ENCODE data around the gene PGAM1. TPM values are rescaled to one million over a fixed set of nuclear protein-coding genes. Genes with fewer than 3 reads are reported as not detected.
"Not testable (repeated sequence)": the region's sequence is repeated elsewhere in the genome, so short reads cannot be mapped to it uniquely, and the experiment has no call there.

Gene PGAM1
- total RNA-seq, 1 experiment from 2014 or later = 497 TPM

DNA sequence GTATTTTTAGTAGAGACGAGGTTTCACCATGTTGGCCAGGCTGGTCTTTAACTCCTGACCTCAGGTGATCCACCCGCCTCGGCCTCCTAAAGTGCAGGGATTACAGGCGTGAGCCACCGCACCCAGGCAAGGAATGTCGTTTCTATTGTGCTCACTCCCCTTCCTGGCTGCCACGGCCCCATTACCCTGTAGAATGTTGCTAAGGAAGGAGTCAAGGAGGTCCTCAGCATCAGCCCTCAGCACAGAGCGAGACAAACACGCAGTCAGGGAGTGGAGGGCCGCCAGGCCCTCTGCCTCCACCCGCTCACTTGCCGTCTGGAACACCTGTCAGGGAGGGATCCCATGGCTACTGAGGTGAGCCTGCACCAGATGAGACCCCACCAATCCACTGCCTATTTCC is 42.8 kb downstream of the PGAM1 start:
- ATAC-seq; H3K4me2 ChIP-seq (ENCODE audit: low read length); H3K79me2 ChIP-seq (ENCODE audit: insufficient read depth, low read length); POLR2A ChIA-PET; H3K9me2 ChIP-seq (ENCODE audit: insufficient read depth); H3K27ac ChIP-seq (ENCODE audit: low read depth, low read length); H3K9ac ChIP-seq (ENCODE audit: low read length); RAD21 ChIA-PET (ENCODE audit: low non-redundant PET in 1 of 2, low total read pairs in 2 of 2, uncharacterized antibody in 2 of 2, unreplicated experiment in 2 of 2); H2AFZ ChIP-seq (ENCODE audit: low read depth, low read length, poor library complexity, severe bottlenecking); DNase-seq (ENCODE audit: low read depth, low spot score); H4K20me1 ChIP-seq (ENCODE audit: insufficient read depth); H3K9me3 ChIP-seq (ENCODE audit: control insufficient read depth in 1 of 2, insufficient read depth in 1 of 2, low read depth in 1 of 2, low read length in 2 of 2); BruUV-seq (replicated peaks); H3K27me3 ChIP-seq (ENCODE audit: insufficient read depth, low read length); H3K4me3 ChIP-seq (replicated peaks in 1 of 2; ENCODE audit: low read depth in 1 of 2, low read length in 2 of 2); intact Hi-C loops (cut with micrococcal nuclease): not testable (repeated sequence)
- Histone ChIP-seq H3K4me1 (ENCODE audit: control insufficient read depth in 1 of 2, insufficient read depth in 2 of 2, low read length in 2 of 2) (peaks cover 19 to 36% of the 10 kb centered on the region in 2 experiments), H3K36me3 (ENCODE audit: control insufficient read depth in 1 of 2, insufficient read depth in 2 of 2, low read length in 2 of 2) (peaks cover 51 to 58% of the 10 kb centered on the region in 2 experiments)
- CTCF ChIA-PET = interaction anchor here (1.0 kb wide), 1 partner anchor 401 kb away, joined by 3 read pairs; no protein-coding TSS in a partner anchor

- peaks cover 3% of the 10 kb centered on the region; the same call in 1 of the 2 replicates for H4K20me1 ChIP-seq (ENCODE audit: insufficient read depth)
- RAD21 ChIA-PET (ENCODE audit: low non-redundant PET in 1 of 2, low total read pairs in 2 of 2, uncharacterized antibody in 2 of 2, unreplicated experiment in 2 of 2) = no interaction called here
- peaks cover 64 to 71% of the 10 kb centered on the region in 2 experiments for H3K36me3 ChIP-seq (ENCODE audit: control insufficient read depth in 1 of 2, insufficient read depth in 2 of 2, low read length in 2 of 2)
- H3K4me2 ChIP-seq (ENCODE audit: low read length) = no peak overlapping the region
- H3K9me3 ChIP-seq (ENCODE audit: control insufficient read depth in 1 of 2, insufficient read depth in 1 of 2, low read depth in 1 of 2, low read length in 2 of 2) = no peaks in the 10 kb centered on the region
- no TSS peak for BruUV-seq (replicated peaks)
- H3K27me3 ChIP-seq (ENCODE audit: insufficient read depth, low read length) = no peaks in the 10 kb centered on the region
- ATAC-seq (no peak), DNase-seq (ENCODE audit: low read depth, low spot score) (no peak)
- H3K9me2 ChIP-seq (ENCODE audit: insufficient read depth) = no peaks in the 10 kb centered on the region
- intact Hi-C loops (cut with micrococcal nuclease) = no loop called here
- CTCF ChIA-PET = interaction anchor here (1.6 kb wide), 1 partner anchor 11 kb away, joined by 4 read pairs; no protein-coding TSS in a partner anchor
- no peaks in the 10 kb centered on the region; the same call in 1 of the 2 replicates for H3K79me2 ChIP-seq (ENCODE audit: insufficient read depth, low read length)
- no peak overlapping the region for H3K4me3 ChIP-seq (replicated peaks in 1 of 2; ENCODE audit: low read depth in 1 of 2, low read length in 2 of 2)
- no peak overlapping the region for H2AFZ ChIP-seq (ENCODE audit: low read depth, low read length, poor library complexity, severe bottlenecking)
- no peaks in the 10 kb centered on the region; a peak in 1 of 4 replicates for H3K4me1 ChIP-seq (ENCODE audit: control insufficient read depth in 1 of 2, insufficient read depth in 2 of 2, low read length in 2 of 2)
- H3K27ac ChIP-seq (ENCODE audit: low read depth, low read length) = no peak overlapping the region
- POLR2A ChIA-PET = no interaction called here
- H3K9ac ChIP-seq (ENCODE audit: low read length) = no peak overlapping the region
- TF ChIP-seq ZFX (IDR thresholded peaks at IDR 0.05) = no peak
Observed at GRCh38 chr10:97474918-97475317, 48.9 kb downstream of the PGAM1 start.

- Histone ChIP-seq H3K9me3 (ENCODE audit: control insufficient read depth in 1 of 2, insufficient read depth in 1 of 2, low read depth in 1 of 2, low read length in 2 of 2) (no peaks in the 10 kb centered on the region), H3K4me2 (ENCODE audit: low read length) (no peak overlapping the region), H3K27me3 (ENCODE audit: insufficient read depth, low read length) (no peaks in the 10 kb centered on the region), H3K4me1 (ENCODE audit: control insufficient read depth in 1 of 2, insufficient read depth in 2 of 2, low read length in 2 of 2) (no peaks in the 10 kb centered on the region; a peak in 1 of 4 replicates), H3K27ac (ENCODE audit: low read depth, low read length) (no peak overlapping the region), H3K4me3 (replicated peaks in 1 of 2; ENCODE audit: low read depth in 1 of 2, low read length in 2 of 2) (no peak overlapping the region), H3K9me2 (ENCODE audit: insufficient read depth) (no peaks in the 10 kb centered on the region), H3K9ac (ENCODE audit: low read length) (no peak overlapping the region), H2AFZ (ENCODE audit: low read depth, low read length, poor library complexity, severe bottlenecking) (no peak overlapping the region), H3K36me3 (ENCODE audit: control insufficient read depth in 1 of 2, insufficient read depth in 2 of 2, low read length in 2 of 2) (peaks cover 71 to 72% of the 10 kb centered on the region in 2 experiments), H3K79me2 (ENCODE audit: insufficient read depth, low read length) (peaks cover 8% of the 10 kb centered on the region; the same call in 1 of the 2 replicates), H4K20me1 (ENCODE audit: insufficient read depth) (peaks cover 3% of the 10 kb centered on the region; the same call in 1 of the 2 replicates)
- no TSS peak for BruUV-seq (replicated peaks)
- POLR2A ChIA-PET = no interaction called here
- CTCF ChIA-PET = no interaction called here
- no peak for ATAC-seq
- RAD21 ChIA-PET (ENCODE audit: low non-redundant PET in 1 of 2, low total read pairs in 2 of 2, uncharacterized antibody in 2 of 2, unreplicated experiment in 2 of 2) = no interaction called here
- no peak for DNase-seq (ENCODE audit: low read depth, low spot score)
- intact Hi-C loops (cut with micrococcal nuclease) = no loop called here
- TF ChIP-seq RAD21 (IDR thresholded peaks at IDR 0.05; ENCODE audit: low read depth) = no peak
- TF ChIP-seq SP1 (IDR thresholded peaks at IDR 0.05; ENCODE audit: low read depth) = no peak
Observed at GRCh38 chr10:97475936-97476594, 50.1 kb downstream of the PGAM1 start.

DNA sequence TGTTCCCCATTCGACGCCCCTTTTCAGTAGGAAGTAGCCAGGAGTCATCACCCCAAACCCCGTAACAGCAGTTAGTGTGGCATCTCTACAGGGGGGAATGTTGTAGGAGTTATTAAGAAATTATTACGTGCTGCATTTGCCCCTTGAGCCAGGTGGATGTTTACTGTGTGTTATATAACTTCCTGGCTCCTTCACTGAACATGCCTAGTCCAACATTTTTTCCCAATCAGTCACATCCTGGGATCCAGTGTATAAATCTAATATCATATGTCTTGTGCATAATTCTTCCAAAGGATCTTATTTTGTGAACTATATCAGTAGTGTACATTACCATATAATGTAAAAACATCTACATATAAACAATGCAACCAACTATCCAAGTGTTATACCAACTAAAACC is 53.4 kb downstream of the PGAM1 start:
- H3K9ac ChIP-seq (ENCODE audit: low read length); POLR2A ChIA-PET: not testable (repeated sequence)

More for the DNA sequence above, 53.4 kb downstream of the PGAM1 start:
- H4K20me1 ChIP-seq (ENCODE audit: insufficient read depth); H3K4me1 ChIP-seq (ENCODE audit: control insufficient read depth in 1 of 2, insufficient read depth in 2 of 2, low read length in 2 of 2); DNase-seq (ENCODE audit: low read depth, low spot score); CTCF ChIA-PET; H3K9me2 ChIP-seq (ENCODE audit: insufficient read depth); H3K9me3 ChIP-seq (ENCODE audit: control insufficient read depth in 1 of 2, insufficient read depth in 1 of 2, low read depth in 1 of 2, low read length in 2 of 2); H3K27me3 ChIP-seq (ENCODE audit: insufficient read depth, low read length); RAD21 ChIA-PET (ENCODE audit: low non-redundant PET in 1 of 2, low total read pairs in 2 of 2, uncharacterized antibody in 2 of 2, unreplicated experiment in 2 of 2); intact Hi-C loops (cut with micrococcal nuclease); ATAC-seq; H3K27ac ChIP-seq (ENCODE audit: low read depth, low read length); BruUV-seq (replicated peaks); H2AFZ ChIP-seq (ENCODE audit: low read depth, low read length, poor library complexity, severe bottlenecking); H3K4me2 ChIP-seq (ENCODE audit: low read length); H3K4me3 ChIP-seq (replicated peaks in 1 of 2; ENCODE audit: low read depth in 1 of 2, low read length in 2 of 2): not testable (repeated sequence)
- H3K79me2 ChIP-seq (ENCODE audit: insufficient read depth, low read length) = peaks cover 32% of the 10 kb centered on the region
- H3K36me3 ChIP-seq (ENCODE audit: control insufficient read depth in 1 of 2, insufficient read depth in 2 of 2, low read length in 2 of 2) = peaks cover 51 to 52% of the 10 kb centered on the region in 2 experiments
